Colonic mucosa (tissue), 4 donors: Measurements from ENCODE around the gene VPREB3. TPM values are rescaled to one million over a fixed set of nuclear protein-coding genes. Genes with fewer than 3 reads are reported as not detected.

Experiments used
- DNase-seq: peaks from one replicate; pipeline ENCODE4 v3.0.0-alpha.2; 2020
- H3K27ac ChIP-seq: fragments of 200-600 bp; one replicate; pipeline ENCODE4 v1.8.0; 2021
- H3K27me3 ChIP-seq: fragments of 200-600 bp; one replicate; pipeline ENCODE4 v1.8.0; 2021
- H3K36me3 ChIP-seq: fragments of 200-600 bp; one replicate; pipeline ENCODE4 v1.8.0; 2021
- H3K4me1 ChIP-seq: fragments of 200-600 bp; one replicate; pipeline ENCODE4 v1.8.0; 2021; ENCODE audit warnings: mild to moderate bottlenecking
- H3K4me3 ChIP-seq: fragments of 200-600 bp; one replicate; pipeline ENCODE4 v1.8.0; 2021
- H3K9ac ChIP-seq, 2 donors: one replicate each; pipeline ENCODE4 v1.7.0; 2013; ENCODE audit warnings: control low read depth in 2 of 2, low read depth in 2 of 2, low read length in 2 of 2
- H3K9me3 ChIP-seq: fragments of 200-600 bp; one replicate; pipeline ENCODE4 v1.8.0; 2021
- CTCF ChIP-seq: fragments of 200-600 bp; IDR thresholded peaks from one replicate; pipeline ENCODE4 v1.8.0; 2022; ENCODE audit warnings: antibody characterized with exemption, mild to moderate bottlenecking
- intact Hi-C: fragments of 100-400 bp; cut with DNase I; formaldehyde crosslinking; loops from one replicate; pipeline ENCODE4 v1.14.1; 2022
- total RNA-seq, 2 donors: library from RNA; stranded (reverse); fragmentation: NEBNext Ultra II Directional in 1 of 2; extraction: Animal tissue kit (Norgen Biotek cat#: 25700) in 1 of 2; gene quantifications; one replicate each; pipeline ENCODE4 v1.2.1, GENCODE V29; 2021
- donor health status: healthy.
- donor health status: DM: no; HTN: no; CAD: no.
- donor health status: DM: no; HTN: no; CAD: no.

The VPREB3 gene, protein sequence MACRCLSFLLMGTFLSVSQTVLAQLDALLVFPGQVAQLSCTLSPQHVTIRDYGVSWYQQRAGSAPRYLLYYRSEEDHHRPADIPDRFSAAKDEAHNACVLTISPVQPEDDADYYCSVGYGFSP
- 1 to 10 TPM; 1.2 to 1.9 TPM for total RNA-seq

DNA sequence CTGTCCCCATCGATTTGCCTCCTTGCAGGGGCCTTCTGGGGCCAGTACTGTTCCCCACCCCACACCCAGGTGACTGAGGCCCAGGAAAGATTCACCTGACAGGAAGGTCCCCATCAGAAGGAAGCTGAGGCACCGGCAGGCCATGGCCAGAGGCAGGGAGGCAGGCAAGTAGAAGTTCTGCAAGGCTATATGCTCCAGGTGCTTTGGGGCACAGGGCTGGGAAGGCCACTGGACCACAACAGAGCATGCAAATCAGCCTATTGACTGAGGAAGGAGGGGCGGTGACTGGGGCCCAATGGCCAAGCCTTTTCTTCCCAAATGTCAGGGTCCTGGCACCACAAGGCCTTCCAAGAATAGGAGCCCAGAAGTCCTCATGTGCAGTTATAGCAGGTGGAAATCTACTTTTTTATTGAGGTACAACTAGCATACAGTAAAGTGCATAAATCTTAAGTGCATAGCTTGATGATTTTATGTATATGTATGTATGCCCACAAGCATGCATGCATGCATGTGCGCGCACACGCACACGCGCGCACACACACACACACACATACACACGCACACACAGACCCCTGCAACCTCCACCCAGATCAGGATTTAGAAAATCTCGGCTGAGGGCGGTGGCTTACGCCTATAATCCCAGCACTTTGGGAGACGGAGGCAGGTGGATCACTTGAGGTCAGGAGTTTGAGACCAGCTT is at the start of gene VPREB3:
VPREB3 (minus strand) TSS at position 206 of the 700 bp plus-strand sequence; CDS start at position 144, 62 bp downstream.
- Histone ChIP-seq H3K4me3 (no peak within 1 kb of the TSS), H3K27ac (no peak within 1 kb of the TSS)

DNA sequence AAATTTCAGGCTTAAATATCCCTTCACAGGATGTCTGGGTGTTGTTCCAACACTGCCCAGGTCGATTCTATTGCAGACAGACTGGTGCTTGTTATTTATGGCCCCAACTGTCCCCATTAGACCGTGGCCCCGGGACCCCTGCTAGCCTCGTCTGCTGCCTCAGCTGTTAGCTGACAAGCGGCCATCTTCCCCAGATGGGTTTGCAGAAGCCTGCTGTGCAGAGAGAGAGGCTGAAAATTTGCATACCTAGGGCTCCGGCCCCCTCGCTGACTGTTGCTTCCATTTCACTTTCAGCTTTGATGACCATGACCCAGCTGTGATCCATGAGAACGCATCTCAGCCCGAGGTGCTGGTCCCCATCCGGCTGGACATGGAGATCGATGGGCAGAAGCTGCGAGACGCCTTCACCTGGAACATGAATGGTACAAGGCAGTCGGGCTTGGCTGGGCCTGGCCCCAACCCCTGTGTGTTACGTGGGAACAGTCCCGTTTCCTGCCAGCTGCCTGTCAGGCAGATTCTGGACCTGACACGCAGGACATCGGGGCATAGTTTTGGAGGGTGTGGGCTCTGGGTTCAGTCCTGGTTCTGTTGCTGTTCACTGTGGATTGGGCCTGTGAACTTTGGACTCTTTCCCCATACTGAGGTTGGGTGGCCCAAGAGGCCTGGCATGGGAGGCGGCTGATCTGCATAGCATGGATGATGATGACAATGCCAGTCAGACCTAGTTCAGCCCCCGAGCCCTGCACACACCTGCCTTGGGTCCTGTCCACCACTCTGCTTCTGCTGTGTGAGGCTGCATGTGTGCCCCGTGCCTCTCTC is 49.0 kb upstream of the VPREB3 start:
- intact Hi-C loops = no loop called here
- no peak for DNase-seq

More for the DNA sequence above, at the start of gene VPREB3:
- no peak for TF ChIP-seq CTCF
- intact Hi-C loops = no loop called here
- no peak within 1 kb of the TSS for H3K9ac ChIP-seq
- no peak for DNase-seq
- no peaks in the 10 kb centered on the region for H3K36me3 ChIP-seq
- no peaks in the 10 kb centered on the region for H3K4me1 ChIP-seq
- no peaks in the 10 kb centered on the region for H3K27me3 ChIP-seq
- H3K9me3 ChIP-seq = no peaks in the 10 kb centered on the region

DNA sequence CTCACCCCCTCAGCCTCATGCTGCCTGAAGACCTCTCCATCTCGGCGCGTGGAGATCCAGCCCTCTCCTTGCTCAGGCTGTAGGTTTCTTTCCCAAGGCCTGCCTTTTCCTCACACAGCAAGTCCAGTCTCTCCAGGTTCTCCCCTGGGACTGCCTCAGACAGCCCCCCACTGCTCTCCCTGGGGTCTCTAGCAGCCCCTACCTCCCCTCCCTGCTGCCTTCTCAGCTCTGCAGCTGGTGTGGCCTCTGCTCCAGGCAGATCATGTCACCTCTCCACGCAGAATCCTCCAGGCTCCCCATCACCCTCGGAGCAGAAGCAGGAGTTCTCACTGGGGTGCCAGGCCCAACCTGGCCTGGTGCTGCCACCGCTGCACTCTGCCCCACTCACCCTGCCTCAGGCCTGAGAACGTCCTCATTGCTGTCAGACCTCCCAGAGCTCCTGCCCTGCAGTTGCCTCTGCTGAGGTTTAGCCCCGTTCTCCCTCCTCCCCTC is 47.7 kb upstream of the VPREB3 start:
- Histone ChIP-seq H3K4me3 (no peak overlapping the region), H3K27me3 (no peaks in the 10 kb centered on the region), H3K36me3 (peaks cover 22% of the 10 kb centered on the region), H3K27ac (no peak overlapping the region), H3K9ac (no peak overlapping the region), H3K4me1 (no peaks in the 10 kb centered on the region), H3K9me3 (no peaks in the 10 kb centered on the region)
- intact Hi-C loops = no loop called here
- no peak for TF ChIP-seq CTCF
- DNase-seq = no peak

More for the DNA sequence above, 49.0 kb upstream of the VPREB3 start:
- no peaks in the 10 kb centered on the region for H3K9me3 ChIP-seq
- peaks cover 22% of the 10 kb centered on the region for H3K36me3 ChIP-seq
- H3K4me3 ChIP-seq = no peak overlapping the region
- H3K27ac ChIP-seq = no peak overlapping the region
- H3K27me3 ChIP-seq = no peaks in the 10 kb centered on the region
- no peaks in the 10 kb centered on the region for H3K4me1 ChIP-seq
- no peak overlapping the region for H3K9ac ChIP-seq
- no peak for TF ChIP-seq CTCF

DNA sequence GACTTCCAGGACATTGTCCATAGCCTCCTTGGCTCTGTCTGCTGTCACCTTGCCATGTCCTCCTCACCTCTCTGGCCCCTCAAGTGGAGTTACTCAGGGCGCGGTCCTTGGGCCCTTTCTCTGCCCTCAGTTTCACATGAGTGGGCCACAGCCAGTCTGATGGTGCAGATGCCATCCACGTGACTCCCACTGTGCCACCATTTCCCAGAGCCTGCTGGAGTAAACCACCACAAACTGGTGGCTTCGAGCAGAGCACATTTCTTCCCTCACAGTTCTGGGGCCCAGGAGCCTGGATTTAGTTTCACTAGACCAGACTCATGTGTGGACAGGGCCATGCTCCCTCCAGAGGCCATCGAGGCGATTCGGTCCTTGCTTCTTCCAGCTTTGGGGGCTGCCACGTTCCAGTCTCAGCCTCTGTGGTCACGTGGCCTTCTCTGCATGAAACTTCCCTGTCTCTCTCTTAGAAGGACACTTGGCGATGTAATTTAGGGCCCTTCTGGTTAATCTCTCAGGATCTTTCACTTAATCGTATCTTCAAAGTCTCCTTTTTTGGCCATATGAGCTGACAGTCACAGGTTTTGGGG is 47.1 kb upstream of the VPREB3 start:
- no peak for DNase-seq
- intact Hi-C loops = no loop called here

More for the DNA sequence above, 47.1 kb upstream of the VPREB3 start:
- H3K4me1 ChIP-seq = no peaks in the 10 kb centered on the region
- no peak overlapping the region for H3K27ac ChIP-seq
- no peak overlapping the region for H3K4me3 ChIP-seq
- no peak overlapping the region for H3K9ac ChIP-seq
- no peaks in the 10 kb centered on the region for H3K27me3 ChIP-seq
- H3K9me3 ChIP-seq = no peaks in the 10 kb centered on the region
- TF ChIP-seq CTCF = no peak
- H3K36me3 ChIP-seq = peaks cover 22% of the 10 kb centered on the region
